ENCODE measurements around the gene FGF14.
"Not testable (repeated sequence)": the region's sequence is repeated elsewhere in the genome, so short reads cannot be mapped to it uniquely, and the experiment has no call there.

The FGF14 gene

GRCh38 chr13:101846249-101846648, 555.6 kb downstream of the FGF14 start:
- Mint-ChIP-seq H3K36me3 (ENCODE audit: low read depth) (no peaks in the 10 kb centered on the region), H3K27me3 (ENCODE audit: low read depth) (no peaks in the 10 kb centered on the region), H3K4me3 (no peak overlapping the region), H3K27ac (no peak overlapping the region), H3K9me3 (no peaks in the 10 kb centered on the region), H3K4me1 (no peaks in the 10 kb centered on the region)
- no peak for TF ChIP-seq CTCF (IDR thresholded peaks at IDR 0.05; ENCODE audit: unreplicated experiment in 3 of 3)

- no peaks in the 10 kb centered on the region for H3K36me3 Mint-ChIP-seq (ENCODE audit: low read depth)
- H3K27me3 Mint-ChIP-seq (ENCODE audit: low read depth) = no peaks in the 10 kb centered on the region
- TF ChIP-seq CTCF (IDR thresholded peaks at IDR 0.05; ENCODE audit: unreplicated experiment in 3 of 3) = no peak
- H3K4me1 Mint-ChIP-seq = no peaks in the 10 kb centered on the region
- H3K27ac Mint-ChIP-seq = peak overlapping the region in 1 of 3 experiments; percentile 40
- H3K4me3 Mint-ChIP-seq = no peak overlapping the region
- no peaks in the 10 kb centered on the region for H3K9me3 Mint-ChIP-seq
Observed at GRCh38 chr13:101845245-101846020, 556.4 kb downstream of the FGF14 start.

GRCh38 chr13:101841698-101842097, 560.1 kb downstream of the FGF14 start:
- Mint-ChIP-seq H3K27me3 (ENCODE audit: low read depth) (no peaks in the 10 kb centered on the region), H3K4me1 (no peaks in the 10 kb centered on the region), H3K4me3 (no peak overlapping the region), H3K9me3 (no peaks in the 10 kb centered on the region), H3K27ac (no peak overlapping the region), H3K36me3 (ENCODE audit: low read depth) (no peaks in the 10 kb centered on the region)
- no peak for TF ChIP-seq CTCF (IDR thresholded peaks at IDR 0.05; ENCODE audit: unreplicated experiment in 3 of 3)

GRCh38 chr13:101838323-101838722, 563.5 kb downstream of the FGF14 start:
- H3K27ac Mint-ChIP-seq = no peak overlapping the region
- no peaks in the 10 kb centered on the region for H3K4me1 Mint-ChIP-seq
- TF ChIP-seq CTCF (IDR thresholded peaks at IDR 0.05; ENCODE audit: unreplicated experiment in 3 of 3) = no peak
- H3K27me3 Mint-ChIP-seq (ENCODE audit: low read depth) = no peaks in the 10 kb centered on the region
- no peak overlapping the region for H3K4me3 Mint-ChIP-seq
- no peaks in the 10 kb centered on the region for H3K36me3 Mint-ChIP-seq (ENCODE audit: low read depth)
- H3K9me3 Mint-ChIP-seq = no peaks in the 10 kb centered on the region

GRCh38 chr13:101837778-101838177, 564.1 kb downstream of the FGF14 start:
- H3K4me3 Mint-ChIP-seq; H3K4me1 Mint-ChIP-seq; H3K27me3 Mint-ChIP-seq (ENCODE audit: low read depth); H3K27ac Mint-ChIP-seq; H3K9me3 Mint-ChIP-seq; H3K36me3 Mint-ChIP-seq (ENCODE audit: low read depth): not testable (repeated sequence)

- no peak for TF ChIP-seq CTCF (IDR thresholded peaks at IDR 0.05; ENCODE audit: unreplicated experiment in 3 of 3)
- no peak overlapping the region for H3K27ac Mint-ChIP-seq
- no peak overlapping the region for H3K4me3 Mint-ChIP-seq
- no peaks in the 10 kb centered on the region for H3K36me3 Mint-ChIP-seq (ENCODE audit: low read depth)
- H3K4me1 Mint-ChIP-seq = no peaks in the 10 kb centered on the region
- no peaks in the 10 kb centered on the region for H3K9me3 Mint-ChIP-seq
- H3K27me3 Mint-ChIP-seq (ENCODE audit: low read depth) = no peaks in the 10 kb centered on the region
Observed at GRCh38 chr13:101837288-101837687, 564.6 kb downstream of the FGF14 start.

Measured in nephron (organoid).